Left lobe of liver (tissue), 2 donors: ENCODE data around the gene PCLAF. TPM values are rescaled to one million over a fixed set of nuclear protein-coding genes. Genes with fewer than 3 reads are reported as not detected.
"Not testable (repeated sequence)": the region's sequence is repeated elsewhere in the genome, so short reads cannot be mapped to it uniquely, and the experiment has no call there.

Experiments
- ATAC-seq: fragments of 200-7000 bp; cut with Tn5 transposase; one replicate; pipeline ENCODE4 v1.9.1; 2020; ENCODE audit warnings: mild to moderate bottlenecking, moderate library complexity
- DNase-seq: peaks from one replicate; pipeline ENCODE4 v3.0.0-alpha.2; 2020; ENCODE audit warnings: low spot score
- total RNA-seq: library from RNA; stranded (reverse); gene quantifications from one replicate; pipeline ENCODE4 v1.2.1, GENCODE V29; 2021
- donor health status: DM: no; HTN: no; CAD: no; lungs with moderate emphysema.
- donor health status: DM: no; HTN: yes; CAD: no.

Gene PCLAF
- total RNA-seq, 1 donor from 2014 or later, result 3.1 TPM

DNA sequence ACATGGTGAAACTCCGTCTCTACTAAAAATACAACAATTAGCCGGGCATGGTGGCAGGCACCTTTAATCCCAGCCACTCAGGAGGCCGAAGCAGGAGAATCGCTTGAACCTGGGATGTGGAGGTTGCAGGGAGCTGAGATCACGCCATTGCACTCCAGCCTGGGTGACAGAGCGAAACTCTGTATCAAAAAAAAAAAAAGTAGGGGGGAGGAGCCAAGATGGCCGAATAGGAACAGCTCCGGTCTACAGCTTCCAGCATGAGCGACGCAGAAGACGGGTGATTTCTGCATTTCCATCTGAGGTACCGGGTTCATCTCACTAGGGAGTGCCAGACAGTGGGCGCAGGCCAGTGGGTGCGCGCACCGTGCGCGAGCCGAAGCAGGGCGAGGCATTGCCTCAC, 54.8 kb downstream of the PCLAF start:
- not testable (repeated sequence) for DNase-seq, ATAC-seq

DNA sequence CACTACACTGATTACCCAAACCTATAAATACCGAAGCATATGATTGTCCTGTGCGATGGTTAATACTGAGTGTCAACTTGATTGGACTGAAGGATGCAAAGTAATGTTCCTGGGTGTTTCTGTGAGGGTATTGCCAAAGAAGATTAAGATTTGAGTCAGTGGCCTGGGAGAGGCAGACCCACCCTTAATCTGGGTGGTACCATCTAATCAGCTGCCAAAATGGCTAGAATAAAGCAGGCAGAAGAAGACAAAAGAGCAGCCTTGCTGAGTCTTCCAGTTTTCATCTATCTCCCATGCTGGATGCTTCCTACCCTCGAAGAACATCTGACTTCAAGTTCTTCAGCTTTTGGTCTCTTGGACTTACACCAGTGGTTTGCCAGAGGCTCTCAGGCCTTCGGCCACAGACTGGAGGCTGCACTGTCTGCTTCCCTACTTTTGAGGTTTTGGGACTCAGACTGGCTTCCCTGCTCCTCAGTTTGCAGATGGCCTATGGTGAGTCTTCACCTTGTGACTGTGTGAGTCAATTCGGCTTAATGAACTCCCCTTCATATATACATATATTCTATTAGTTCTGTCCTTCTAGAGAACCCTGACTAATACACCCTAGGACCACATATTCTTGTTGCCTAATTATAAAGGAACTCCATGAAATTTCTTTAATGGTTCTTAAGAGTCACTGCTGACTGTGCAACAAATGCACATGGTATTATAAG, 56.9 kb downstream of the PCLAF start:
- ATAC-seq, result no peak

GRCh38 chr15:64315216-64315615, 66.0 kb downstream of the PCLAF start:
- DNase-seq (no peak), ATAC-seq (no peak)

More for the DNA sequence above, 56.9 kb downstream of the PCLAF start:
- no peak for DNase-seq

GRCh38 chr15:64314456-64314855, 66.8 kb downstream of the PCLAF start:
- ATAC-seq, result no peak
- DNase-seq, result no peak

Other genes starting within 250 kb of the PCLAF start
- 1.2 TPM for gene SNX22, start 229.7 kb downstream of the PCLAF start, total RNA-seq
- 474 TPM for gene PPIB, start 218.4 kb downstream of the PCLAF start, total RNA-seq
- gene CSNK1G1, start 25.3 kb downstream of the PCLAF start, total RNA-seq, result 6.2 TPM
- gene TRIP4, start 6.4 kb upstream of the PCLAF start, total RNA-seq, result 8.5 TPM
- gene ZNF609, start 79.1 kb upstream of the PCLAF start, total RNA-seq, result 16.3 TPM